Chondrocyte (in vitro differentiated cells): ENCODE results near the gene C1QTNF1. TPM values are rescaled to one million over a fixed set of nuclear protein-coding genes. Genes with fewer than 3 reads are reported as not detected.

Source experiments
- DNase-seq: peaks from one replicate; pipeline ENCODE4 v3.0.0; 2021; ENCODE audit warnings: mixed read lengths, low spot score
- H3K27ac Mint-ChIP-seq: one replicate; pipeline ENCODE4 v1.8.0; 2021; ENCODE audit warnings: mild to moderate bottlenecking, moderate library complexity, mixed read lengths; ENCODE audit not compliant: unreplicated experiment
- H3K27me3 Mint-ChIP-seq: 2 replicates; pipeline ENCODE4 v1.8.0; 2021; ENCODE audit warnings: low read depth, mixed read lengths
- H3K36me3 Mint-ChIP-seq: 2 replicates; pipeline ENCODE4 v1.8.0; 2021; ENCODE audit warnings: low read depth, mixed read lengths
- H3K4me1 Mint-ChIP-seq: 2 replicates; pipeline ENCODE4 v1.8.0; 2021; ENCODE audit warnings: low read depth, mild to moderate bottlenecking, mixed read lengths
- H3K4me3 Mint-ChIP-seq: one replicate; pipeline ENCODE4 v1.8.0; 2021; ENCODE audit warnings: mild to moderate bottlenecking, moderate library complexity, mixed read lengths; ENCODE audit not compliant: unreplicated experiment
- H3K9me3 Mint-ChIP-seq: 2 replicates; pipeline ENCODE4 v1.8.0; 2021; ENCODE audit warnings: low read depth, mixed read lengths
- total RNA-seq: library from RNA; stranded (reverse); gene quantifications from 3 replicates; pipeline ENCODE4 v1.2.1, GENCODE V29; 2021
- TF ChIP-seq, protein P1 (sequence below): fragments of 200-600 bp; sonication (generic); IDR thresholded peaks from 2 replicates; pipeline ENCODE4 v1.5.0; 2021; ENCODE audit warnings: antibody characterized with exemption, mild to moderate bottlenecking, moderate library complexity

Gene C1QTNF1
- total RNA-seq, 1 donor from 2014 or later = 74.7 TPM

DNA sequence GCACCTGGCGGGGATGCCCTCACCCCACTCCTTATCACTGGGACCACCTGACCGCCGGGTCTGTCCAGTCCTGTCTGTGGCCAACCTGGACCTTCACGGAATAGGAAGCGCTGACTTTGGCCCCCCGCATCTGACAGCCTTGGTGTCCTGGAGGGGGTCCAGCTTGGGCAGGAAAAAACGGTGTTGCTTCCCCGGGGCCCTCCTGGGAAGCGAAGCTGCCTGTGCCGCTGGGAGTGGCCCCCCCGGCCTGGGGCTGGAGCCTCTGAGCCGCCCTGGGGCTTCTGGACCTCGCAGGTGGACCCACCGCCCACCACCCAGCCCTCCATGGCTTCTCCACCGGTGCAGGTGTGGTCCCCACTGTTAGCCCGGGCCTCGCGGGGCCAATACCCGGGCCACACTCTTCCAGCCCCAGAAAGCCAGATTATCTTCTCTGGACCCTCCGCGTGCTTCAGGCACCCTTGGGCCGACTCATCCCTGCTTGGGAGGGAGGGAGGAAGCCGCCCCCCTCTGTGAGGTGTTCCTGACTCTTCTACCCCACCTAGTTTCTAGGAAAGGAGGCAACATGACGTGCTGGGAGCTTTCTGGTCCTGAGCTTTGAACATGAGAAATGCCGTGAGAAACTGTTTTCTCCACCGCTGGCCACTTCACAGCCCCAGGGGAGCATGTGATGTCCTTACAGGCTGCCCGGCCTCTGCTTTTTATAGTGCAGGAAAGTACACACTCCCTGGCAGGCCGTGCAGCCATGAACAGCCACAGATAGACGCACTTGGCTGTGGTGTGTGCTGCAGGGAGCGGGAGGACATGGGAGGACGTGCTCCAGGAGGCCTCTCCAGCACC, 1.1 kb downstream of the C1QTNF1 start:
- Mint-ChIP-seq H3K4me1 (peaks cover 78% of the 10 kb centered on the region), H3K36me3 (peaks cover 1% of the 10 kb centered on the region), H3K27ac (peak overlapping the region; percentile 80), H3K4me3 (peak overlapping the region; percentile 93), H3K27me3 (peaks cover 4% of the 10 kb centered on the region), H3K9me3 (no peaks in the 10 kb centered on the region)
- TF ChIP-seq, protein P1, sequence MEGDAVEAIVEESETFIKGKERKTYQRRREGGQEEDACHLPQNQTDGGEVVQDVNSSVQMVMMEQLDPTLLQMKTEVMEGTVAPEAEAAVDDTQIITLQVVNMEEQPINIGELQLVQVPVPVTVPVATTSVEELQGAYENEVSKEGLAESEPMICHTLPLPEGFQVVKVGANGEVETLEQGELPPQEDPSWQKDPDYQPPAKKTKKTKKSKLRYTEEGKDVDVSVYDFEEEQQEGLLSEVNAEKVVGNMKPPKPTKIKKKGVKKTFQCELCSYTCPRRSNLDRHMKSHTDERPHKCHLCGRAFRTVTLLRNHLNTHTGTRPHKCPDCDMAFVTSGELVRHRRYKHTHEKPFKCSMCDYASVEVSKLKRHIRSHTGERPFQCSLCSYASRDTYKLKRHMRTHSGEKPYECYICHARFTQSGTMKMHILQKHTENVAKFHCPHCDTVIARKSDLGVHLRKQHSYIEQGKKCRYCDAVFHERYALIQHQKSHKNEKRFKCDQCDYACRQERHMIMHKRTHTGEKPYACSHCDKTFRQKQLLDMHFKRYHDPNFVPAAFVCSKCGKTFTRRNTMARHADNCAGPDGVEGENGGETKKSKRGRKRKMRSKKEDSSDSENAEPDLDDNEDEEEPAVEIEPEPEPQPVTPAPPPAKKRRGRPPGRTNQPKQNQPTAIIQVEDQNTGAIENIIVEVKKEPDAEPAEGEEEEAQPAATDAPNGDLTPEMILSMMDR = no peak
- no peak for DNase-seq

GRCh38 chr17:79026376-79027273, 2.7 kb downstream of the C1QTNF1 start:
- TF ChIP-seq, protein P1 = no peak
- Mint-ChIP-seq H3K4me3 (peak overlapping the region; percentile 35), H3K9me3 (no peaks in the 10 kb centered on the region), H3K36me3 (peaks cover 1% of the 10 kb centered on the region), H3K27me3 (peaks cover 4% of the 10 kb centered on the region), H3K4me1 (peaks cover 70% of the 10 kb centered on the region), H3K27ac (peak overlapping the region; percentile 74)
- no peak for DNase-seq

DNA sequence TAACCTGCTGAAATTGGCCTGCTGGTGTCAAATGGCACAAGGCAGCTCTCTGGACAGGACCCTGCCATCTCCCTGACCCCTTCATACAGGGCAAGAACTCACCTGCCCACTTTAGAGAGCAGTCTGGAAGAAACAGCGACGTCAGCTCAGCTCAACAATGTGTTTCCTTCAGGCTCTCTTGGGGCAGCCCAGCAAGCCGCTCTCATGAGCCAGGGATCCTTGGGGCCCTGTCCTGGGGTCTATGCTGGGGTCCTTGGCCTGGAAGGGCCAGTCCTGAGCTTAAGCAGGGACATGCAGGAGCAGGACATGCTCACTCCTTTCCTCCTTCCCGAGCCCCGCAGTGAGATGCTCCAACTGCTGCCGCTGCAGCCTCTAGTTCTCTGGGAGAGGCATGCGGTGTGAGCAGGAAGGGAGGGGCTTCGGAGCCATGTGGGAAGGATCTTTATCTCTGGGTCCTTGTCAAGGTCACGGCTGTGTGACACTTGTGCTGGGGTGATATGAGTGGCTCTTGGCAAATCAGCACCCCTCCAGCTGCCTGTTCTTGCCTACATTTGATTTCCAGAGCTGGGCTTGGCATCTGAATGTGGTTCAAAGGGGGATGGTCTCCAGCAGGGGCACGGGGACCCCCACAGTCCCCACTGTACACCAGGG, 3.4 kb downstream of the C1QTNF1 start:
- Mint-ChIP-seq H3K27ac (peak overlapping the region; percentile 74), H3K4me1 (peaks cover 75% of the 10 kb centered on the region), H3K27me3 (peaks cover 9% of the 10 kb centered on the region), H3K4me3 (peak overlapping the region; percentile 35), H3K36me3 (peaks cover 3% of the 10 kb centered on the region), H3K9me3 (no peaks in the 10 kb centered on the region)
- DNase-seq = no peak
- TF ChIP-seq, protein P1 = no peak

DNA sequence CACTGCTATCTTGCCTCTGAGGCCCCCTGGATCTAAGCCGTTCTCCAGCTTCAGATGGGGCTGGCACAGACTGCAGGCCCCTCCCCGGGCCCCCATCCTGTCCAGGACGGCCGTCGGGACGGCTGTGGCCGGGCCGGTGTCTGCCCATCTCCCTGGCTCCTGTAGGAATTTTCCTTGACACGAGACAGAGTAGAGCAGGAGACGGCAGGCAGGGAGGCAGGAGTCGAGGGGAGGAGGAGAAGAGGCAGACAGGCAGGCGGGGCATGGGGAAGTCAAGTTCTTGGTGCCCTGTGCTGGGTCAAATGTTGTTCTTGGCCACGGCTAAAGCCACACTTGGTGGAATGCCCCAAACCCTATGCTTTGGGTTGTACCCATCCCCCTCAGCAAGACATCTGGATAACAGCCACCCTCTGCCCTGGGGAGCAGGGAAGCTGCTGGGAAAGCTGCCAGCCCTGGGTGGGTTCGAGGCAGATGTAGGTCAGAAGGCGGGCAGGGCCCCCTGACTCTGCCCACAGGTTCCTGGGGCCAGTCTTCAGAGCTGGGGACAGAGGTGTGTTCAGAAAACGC, 4.0 kb downstream of the C1QTNF1 start:
- TF ChIP-seq, protein P1 = no peak
- Mint-ChIP-seq H3K4me3 (peak overlapping the region; percentile 35), H3K36me3 (peaks cover 3% of the 10 kb centered on the region), H3K9me3 (no peaks in the 10 kb centered on the region), H3K27me3 (peaks cover 9% of the 10 kb centered on the region), H3K27ac (peak overlapping the region; percentile 74), H3K4me1 (peaks cover 76% of the 10 kb centered on the region)
- no peak for DNase-seq
